ENCODE results near the gene NPY4R. TPM values are rescaled to one million over a fixed set of nuclear protein-coding genes. Genes with fewer than 3 reads are reported as not detected.
"Not testable (repeated sequence)": the region's sequence is repeated elsewhere in the genome, so short reads cannot be mapped to it uniquely, and the experiment has no call there.

NPY4R gene
- total RNA-seq, 1 experiment from 2014 or later, result not detected

- H3K36me3 Mint-ChIP-seq (ENCODE audit: insufficient read depth, unreplicated experiment); H3K4me3 Mint-ChIP-seq (ENCODE audit: low read depth, unreplicated experiment); DNase-seq; H3K27me3 Mint-ChIP-seq (ENCODE audit: unreplicated experiment); H3K27ac Mint-ChIP-seq (ENCODE audit: unreplicated experiment); CTCF ChIA-PET; BruUV-seq (replicated peaks); intact Hi-C loops (cut with micrococcal nuclease; ENCODE audit: unreplicated experiment); H3K9me3 Mint-ChIP-seq (ENCODE audit: low read depth, unreplicated experiment): not testable (repeated sequence)
- H3K4me1 Mint-ChIP-seq (ENCODE audit: low read depth, unreplicated experiment), result peaks cover 14% of the 10 kb centered on the region
Measured at GRCh38 chr10:46445389-46446122, 20.2 kb downstream of the NPY4R start.

GRCh38 chr10:46443422-46443821 lies 22.3 kb downstream of the NPY4R start:
- H3K27me3 Mint-ChIP-seq (ENCODE audit: unreplicated experiment); intact Hi-C loops (cut with micrococcal nuclease; ENCODE audit: unreplicated experiment); CTCF ChIA-PET; H3K4me3 Mint-ChIP-seq (ENCODE audit: low read depth, unreplicated experiment); H3K27ac Mint-ChIP-seq (ENCODE audit: unreplicated experiment); H3K36me3 Mint-ChIP-seq (ENCODE audit: insufficient read depth, unreplicated experiment); DNase-seq; H3K9me3 Mint-ChIP-seq (ENCODE audit: low read depth, unreplicated experiment); BruUV-seq (replicated peaks): not testable (repeated sequence)
- peaks cover 14% of the 10 kb centered on the region for H3K4me1 Mint-ChIP-seq (ENCODE audit: low read depth, unreplicated experiment)

GRCh38 chr10:46442706-46443275 lies 23.0 kb downstream of the NPY4R start:
- BruUV-seq (replicated peaks); H3K27ac Mint-ChIP-seq (ENCODE audit: unreplicated experiment); CTCF ChIA-PET; H3K9me3 Mint-ChIP-seq (ENCODE audit: low read depth, unreplicated experiment); H3K4me3 Mint-ChIP-seq (ENCODE audit: low read depth, unreplicated experiment); DNase-seq; intact Hi-C loops (cut with micrococcal nuclease; ENCODE audit: unreplicated experiment); H3K36me3 Mint-ChIP-seq (ENCODE audit: insufficient read depth, unreplicated experiment); H3K27me3 Mint-ChIP-seq (ENCODE audit: unreplicated experiment): not testable (repeated sequence)
- peaks cover 14% of the 10 kb centered on the region for H3K4me1 Mint-ChIP-seq (ENCODE audit: low read depth, unreplicated experiment)

- H3K9me3 Mint-ChIP-seq (ENCODE audit: low read depth, unreplicated experiment); H3K27ac Mint-ChIP-seq (ENCODE audit: unreplicated experiment); BruUV-seq (replicated peaks); H3K27me3 Mint-ChIP-seq (ENCODE audit: unreplicated experiment); H3K36me3 Mint-ChIP-seq (ENCODE audit: insufficient read depth, unreplicated experiment); H3K4me3 Mint-ChIP-seq (ENCODE audit: low read depth, unreplicated experiment); CTCF ChIA-PET; intact Hi-C loops (cut with micrococcal nuclease; ENCODE audit: unreplicated experiment): not testable (repeated sequence)
- H3K4me1 Mint-ChIP-seq (ENCODE audit: low read depth, unreplicated experiment), result peaks cover 14% of the 10 kb centered on the region
- DNase-seq, result peak; percentile 35
Measured at GRCh38 chr10:46441837-46442278, 23.9 kb downstream of the NPY4R start.

- H3K4me3 Mint-ChIP-seq (ENCODE audit: low read depth, unreplicated experiment); CTCF ChIA-PET; H3K27me3 Mint-ChIP-seq (ENCODE audit: unreplicated experiment); H3K27ac Mint-ChIP-seq (ENCODE audit: unreplicated experiment); BruUV-seq (replicated peaks); intact Hi-C loops (cut with micrococcal nuclease; ENCODE audit: unreplicated experiment); H3K9me3 Mint-ChIP-seq (ENCODE audit: low read depth, unreplicated experiment); H3K36me3 Mint-ChIP-seq (ENCODE audit: insufficient read depth, unreplicated experiment): not testable (repeated sequence)
- DNase-seq, result peak; percentile 83
- peaks cover 14% of the 10 kb centered on the region for H3K4me1 Mint-ChIP-seq (ENCODE audit: low read depth, unreplicated experiment)
Measured at GRCh38 chr10:46440942-46441341, 24.8 kb downstream of the NPY4R start.

GRCh38 chr10:46423550-46423949 lies 42.2 kb downstream of the NPY4R start:
- BruUV-seq (replicated peaks); H3K4me1 Mint-ChIP-seq (ENCODE audit: low read depth, unreplicated experiment); H3K4me3 Mint-ChIP-seq (ENCODE audit: low read depth, unreplicated experiment); H3K27me3 Mint-ChIP-seq (ENCODE audit: unreplicated experiment); H3K36me3 Mint-ChIP-seq (ENCODE audit: insufficient read depth, unreplicated experiment); CTCF ChIA-PET; H3K9me3 Mint-ChIP-seq (ENCODE audit: low read depth, unreplicated experiment); intact Hi-C loops (cut with micrococcal nuclease; ENCODE audit: unreplicated experiment); DNase-seq; H3K27ac Mint-ChIP-seq (ENCODE audit: unreplicated experiment): not testable (repeated sequence)

- CTCF ChIA-PET; H3K4me3 Mint-ChIP-seq (ENCODE audit: low read depth, unreplicated experiment); H3K27ac Mint-ChIP-seq (ENCODE audit: unreplicated experiment); H3K36me3 Mint-ChIP-seq (ENCODE audit: insufficient read depth, unreplicated experiment); H3K27me3 Mint-ChIP-seq (ENCODE audit: unreplicated experiment); BruUV-seq (replicated peaks); H3K9me3 Mint-ChIP-seq (ENCODE audit: low read depth, unreplicated experiment); intact Hi-C loops (cut with micrococcal nuclease; ENCODE audit: unreplicated experiment); DNase-seq; H3K4me1 Mint-ChIP-seq (ENCODE audit: low read depth, unreplicated experiment): not testable (repeated sequence)
Measured at GRCh38 chr10:46419570-46420379, 46.0 kb downstream of the NPY4R start.

- H3K27me3 Mint-ChIP-seq (ENCODE audit: unreplicated experiment); intact Hi-C loops (cut with micrococcal nuclease; ENCODE audit: unreplicated experiment); H3K4me3 Mint-ChIP-seq (ENCODE audit: low read depth, unreplicated experiment); BruUV-seq (replicated peaks); CTCF ChIA-PET; DNase-seq; H3K36me3 Mint-ChIP-seq (ENCODE audit: insufficient read depth, unreplicated experiment); H3K4me1 Mint-ChIP-seq (ENCODE audit: low read depth, unreplicated experiment); H3K9me3 Mint-ChIP-seq (ENCODE audit: low read depth, unreplicated experiment); H3K27ac Mint-ChIP-seq (ENCODE audit: unreplicated experiment): not testable (repeated sequence)
Measured at GRCh38 chr10:46418283-46418682, 47.5 kb downstream of the NPY4R start.

GRCh38 chr10:46415291-46415690 lies 50.5 kb downstream of the NPY4R start:
- H3K27ac Mint-ChIP-seq (ENCODE audit: unreplicated experiment); BruUV-seq (replicated peaks); intact Hi-C loops (cut with micrococcal nuclease; ENCODE audit: unreplicated experiment); H3K36me3 Mint-ChIP-seq (ENCODE audit: insufficient read depth, unreplicated experiment); H3K4me3 Mint-ChIP-seq (ENCODE audit: low read depth, unreplicated experiment); H3K9me3 Mint-ChIP-seq (ENCODE audit: low read depth, unreplicated experiment); H3K4me1 Mint-ChIP-seq (ENCODE audit: low read depth, unreplicated experiment); DNase-seq; H3K27me3 Mint-ChIP-seq (ENCODE audit: unreplicated experiment); CTCF ChIA-PET: not testable (repeated sequence)

- H3K36me3 Mint-ChIP-seq (ENCODE audit: insufficient read depth, unreplicated experiment); DNase-seq; intact Hi-C loops (cut with micrococcal nuclease; ENCODE audit: unreplicated experiment); H3K9me3 Mint-ChIP-seq (ENCODE audit: low read depth, unreplicated experiment); H3K27me3 Mint-ChIP-seq (ENCODE audit: unreplicated experiment); H3K27ac Mint-ChIP-seq (ENCODE audit: unreplicated experiment); H3K4me1 Mint-ChIP-seq (ENCODE audit: low read depth, unreplicated experiment); BruUV-seq (replicated peaks); H3K4me3 Mint-ChIP-seq (ENCODE audit: low read depth, unreplicated experiment); CTCF ChIA-PET: not testable (repeated sequence)
Measured at GRCh38 chr10:46412665-46413064, 53.1 kb downstream of the NPY4R start.
